Suprapubic skin (tissue), 4 donors: Measurements from ENCODE around the gene MLX. TPM values are rescaled to one million over a fixed set of nuclear protein-coding genes. Genes with fewer than 3 reads are reported as not detected.
A peak's percentile ranks its signal among the peaks of the same experiment; 100 is the strongest.
"Not testable (repeated sequence)": the region's sequence is repeated elsewhere in the genome, so short reads cannot be mapped to it uniquely, and the experiment has no call there.

Source experiments
- DNase-seq, 2 donors: peaks; one replicate each; pipeline ENCODE4 v3.0.0-alpha.2; 2019; ENCODE audit warnings: low spot score in 2 of 2
- H3K27ac ChIP-seq: fragments of 200-600 bp; sonication (generic); one replicate; pipeline ENCODE4 v1.5.1; 2019
- H3K27me3 ChIP-seq: fragments of 200-600 bp; sonication (generic); one replicate; pipeline ENCODE4 v1.5.1; 2019
- H3K36me3 ChIP-seq: fragments of 200-600 bp; sonication (generic); one replicate; pipeline ENCODE4 v1.5.1; 2019
- H3K4me1 ChIP-seq: fragments of 200-600 bp; sonication (generic); one replicate; pipeline ENCODE4 v1.5.1; 2019
- H3K4me3 ChIP-seq: fragments of 200-600 bp; sonication (generic); one replicate; pipeline ENCODE4 v1.5.1; 2019; ENCODE audit warnings: mild to moderate bottlenecking
- H3K9me3 ChIP-seq: fragments of 200-600 bp; sonication (generic); one replicate; pipeline ENCODE4 v1.5.1; 2019
- CTCF ChIP-seq, 2 donors: fragments of 200-600 bp in 1 of 2; fragments of 450-650 bp in 1 of 2; sonication (generic) in 1 of 2; IDR thresholded peaks; one replicate each; pipeline ENCODE4 v1.5.1; 2016 to 2019; ENCODE audit warnings: antibody characterized with exemption in 2 of 2, mild to moderate bottlenecking in 1 of 2, moderate library complexity in 1 of 2
- EP300 ChIP-seq: sonication (generic); formaldehyde crosslinking; IDR thresholded peaks from one replicate; pipeline ENCODE4 v1.6.1; 2017; ENCODE audit warnings: antibody characterized with exemption
- POLR2A ChIP-seq, 2 donors: fragments of 450-650 bp; IDR thresholded peaks; one replicate each; pipeline ENCODE4 v1.6.1; 2017; ENCODE audit warnings: antibody characterized with exemption in 2 of 2, mild to moderate bottlenecking in 2 of 2, moderate library complexity in 2 of 2
- POLR2AphosphoS5 ChIP-seq, 3 donors: sonication (generic); formaldehyde crosslinking; IDR thresholded peaks; one replicate each; pipeline ENCODE4 v1.6.1; 2017; ENCODE audit warnings: antibody characterized with exemption in 3 of 3
- WGBS: methylation state at CpG from one replicate; pipeline ENCODE4 v1.1.5; 2018; 5-methylcytosine and 5-hydroxymethylcytosine counted together
- total RNA-seq, 4 donors: library from RNA; depleted of rRNA; stranded (reverse); fragments of >200 nt; gene quantifications; one replicate each; pipeline ENCODE4 v1.1.0, GENCODE V29; 2016

MLX gene
- total RNA-seq, 4 donors from 2014 or later, result 34.7 to 62.5 (median 44.3) TPM

- TF ChIP-seq CTCF (IDR thresholded peaks at IDR 0.05), result peak in 1 of 2 donors; percentile 43
- no peak for TF ChIP-seq EP300
- peaks cover 14% of the 10 kb centered on the region for H3K36me3 ChIP-seq
- 27% methylated on average over 22 of the region's 74 CpGs for WGBS
- peak overlapping the region; percentile 48 for H3K4me3 ChIP-seq
- H3K27ac ChIP-seq, result no peak overlapping the region
- DNase-seq, result no peak
- no peaks in the 10 kb centered on the region for H3K9me3 ChIP-seq
- H3K27me3 ChIP-seq, result no peaks in the 10 kb centered on the region
- H3K4me1 ChIP-seq, result peaks cover 30% of the 10 kb centered on the region
These were observed 18.6 kb upstream of the MLX start for GRCh38 chr17:42548070-42548837.

GRCh38 chr17:42548993-42549755, 17.7 kb upstream of the MLX start:
- H3K27me3 ChIP-seq, result no peaks in the 10 kb centered on the region
- peaks cover 5% of the 10 kb centered on the region for H3K36me3 ChIP-seq
- no peaks in the 10 kb centered on the region for H3K9me3 ChIP-seq
- DNase-seq, result no peak
- H3K4me1 ChIP-seq, result peaks cover 39% of the 10 kb centered on the region
- TF ChIP-seq POLR2AphosphoS5 (IDR thresholded peaks at IDR 0.05), result no peak
- no peak for TF ChIP-seq POLR2A (IDR thresholded peaks at IDR 0.05)
- TF ChIP-seq EP300, result no peak
- no peak for TF ChIP-seq CTCF (IDR thresholded peaks at IDR 0.05)
- no peak overlapping the region for H3K4me3 ChIP-seq
- no peak overlapping the region for H3K27ac ChIP-seq
- WGBS, result 78% methylated on average over 14 of the region's 14 CpGs

DNA sequence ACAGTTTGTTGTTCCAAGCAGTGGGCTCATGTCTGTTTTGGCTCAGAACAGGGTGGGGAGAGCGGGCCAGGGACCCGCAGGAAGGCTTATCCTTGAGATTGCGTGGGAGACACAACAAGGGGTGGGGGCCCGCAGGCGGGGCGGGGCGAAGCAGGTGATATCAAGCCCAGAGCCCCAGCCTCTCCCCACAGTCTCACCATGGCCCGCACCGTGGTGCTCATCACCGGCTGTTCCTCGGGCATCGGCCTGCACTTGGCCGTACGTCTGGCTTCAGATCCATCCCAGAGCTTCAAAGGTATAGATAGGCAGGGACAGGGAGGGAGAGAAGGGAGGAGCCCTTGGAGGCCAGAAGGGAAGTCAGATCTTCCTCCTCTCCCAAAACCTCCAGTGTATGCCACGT, 14.2 kb upstream of the MLX start, which contains the start of gene HSD17B1:
HSD17B1 (plus strand) TSS at position 188 of the 400 bp plus-strand sequence; CDS start at position 199, 11 bp downstream.
- Histone ChIP-seq H3K4me3 (peak within 1 kb of the TSS; percentile 88), H3K4me1 (peaks cover 44% of the 10 kb centered on the region), H3K27ac (peak within 1 kb of the TSS; percentile 81)
- WGBS, result 92% methylated on average over 15 of the region's 15 CpGs
- not testable (repeated sequence) for DNase-seq, H3K9me3 ChIP-seq, H3K36me3 ChIP-seq, H3K27me3 ChIP-seq

DNA sequence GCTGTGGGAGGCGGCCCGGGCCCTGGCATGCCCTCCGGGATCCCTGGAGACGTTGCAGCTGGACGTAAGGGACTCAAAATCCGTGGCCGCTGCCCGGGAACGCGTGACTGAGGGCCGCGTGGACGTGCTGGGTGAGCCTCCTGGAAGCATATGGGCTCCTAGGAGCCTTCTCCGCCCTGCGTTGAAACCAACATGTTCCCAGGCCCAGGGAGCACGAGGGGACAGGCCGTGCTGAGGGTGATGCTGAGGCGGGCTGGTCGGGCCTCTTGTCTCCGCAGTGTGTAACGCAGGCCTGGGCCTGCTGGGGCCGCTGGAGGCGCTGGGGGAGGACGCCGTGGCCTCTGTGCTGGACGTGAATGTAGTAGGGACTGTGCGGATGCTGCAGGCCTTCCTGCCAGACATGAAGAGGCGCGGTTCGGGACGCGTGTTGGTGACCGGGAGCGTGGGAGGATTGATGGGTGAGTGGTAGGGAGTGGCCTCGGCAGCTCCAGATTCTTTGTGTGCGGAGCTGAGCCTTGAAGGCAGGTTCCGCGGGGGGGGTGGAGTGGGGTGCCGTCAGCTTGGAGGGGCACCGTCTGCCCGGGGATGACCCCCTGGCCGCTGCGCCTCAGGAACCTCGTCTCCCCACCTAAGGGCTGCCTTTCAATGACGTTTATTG, 13.6 kb upstream of the MLX start:
- TF ChIP-seq POLR2AphosphoS5 (IDR thresholded peaks at IDR 0.05) (no peak), POLR2A (IDR thresholded peaks at IDR 0.05) (no peak), CTCF (IDR thresholded peaks at IDR 0.05) (no peak), EP300 (no peak)
- no peaks in the 10 kb centered on the region for H3K9me3 ChIP-seq
- 54% methylated on average over 35 of the region's 45 CpGs for WGBS
- peaks cover 38% of the 10 kb centered on the region for H3K4me1 ChIP-seq
- no peak for DNase-seq
- peak overlapping the region; percentile 81 for H3K27ac ChIP-seq
- peak overlapping the region; percentile 88 for H3K4me3 ChIP-seq
- no peaks in the 10 kb centered on the region for H3K36me3 ChIP-seq
- no peaks in the 10 kb centered on the region for H3K27me3 ChIP-seq

GRCh38 chr17:42553866-42554249, 13.0 kb upstream of the MLX start:
- 25% methylated on average over 7 of the region's 16 CpGs for WGBS
- Histone ChIP-seq H3K4me1 (peaks cover 33% of the 10 kb centered on the region), H3K27ac (peak overlapping the region; percentile 81), H3K9me3 (no peaks in the 10 kb centered on the region), H3K36me3 (no peaks in the 10 kb centered on the region), H3K27me3 (no peaks in the 10 kb centered on the region), H3K4me3 (peak overlapping the region; percentile 88)
- TF ChIP-seq CTCF (IDR thresholded peaks at IDR 0.05) (no peak), POLR2A (IDR thresholded peaks at IDR 0.05) (no peak), POLR2AphosphoS5 (IDR thresholded peaks at IDR 0.05) (no peak)
- DNase-seq, result no peak
